Eye (tissue), 1 donor: ENCODE measurements around the gene TSPAN2.

Source experiments
- DNase-seq: peaks from one replicate; pipeline ENCODE4 v3.0.0-alpha.2; 2015

TSPAN2 gene

DNA sequence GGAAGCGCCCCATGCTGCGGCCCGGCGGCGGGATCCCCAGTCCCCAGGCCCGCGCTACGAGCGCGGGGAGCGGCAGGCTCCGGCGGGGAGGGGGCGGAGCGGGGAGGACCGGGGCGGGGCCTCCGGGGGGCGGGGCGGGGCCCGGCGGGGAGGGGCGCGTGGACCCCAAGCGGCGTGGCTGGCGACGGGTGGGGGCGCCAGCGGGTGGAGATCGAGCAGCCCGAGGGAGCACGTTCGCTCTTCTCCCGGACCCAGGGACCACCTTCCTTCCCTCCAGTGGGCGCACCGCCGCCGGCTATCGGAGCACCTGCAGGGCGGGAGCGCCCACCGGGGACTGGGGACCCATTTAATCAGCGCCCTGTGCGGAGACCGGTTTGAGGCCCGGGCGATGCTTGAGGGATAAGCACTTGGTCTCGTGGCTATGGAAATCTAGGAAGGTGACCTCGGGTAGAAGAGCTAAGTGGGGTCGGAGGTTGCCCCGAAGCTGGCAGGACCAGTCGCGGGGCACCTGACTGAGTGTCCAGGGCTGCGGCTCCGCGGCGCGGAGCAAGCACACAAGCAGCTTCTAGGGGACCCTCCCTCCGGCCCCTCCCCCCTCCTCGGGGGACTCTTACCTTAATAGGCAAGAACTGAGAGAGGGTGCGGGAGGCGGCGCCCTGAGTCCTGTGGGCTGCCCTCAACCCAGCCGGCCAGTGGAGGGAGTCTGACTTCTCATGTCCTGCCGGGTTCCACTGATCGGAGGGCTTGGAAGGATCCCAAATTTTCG lies at the start of gene TSPAN2:
Gene TSPAN2, minus strand, starts transcription at position 84 of the 766 bp plus-strand sequence. Its CDS starts 71 bp downstream, at position 13.
- DNase-seq: peak; percentile 76

DNA sequence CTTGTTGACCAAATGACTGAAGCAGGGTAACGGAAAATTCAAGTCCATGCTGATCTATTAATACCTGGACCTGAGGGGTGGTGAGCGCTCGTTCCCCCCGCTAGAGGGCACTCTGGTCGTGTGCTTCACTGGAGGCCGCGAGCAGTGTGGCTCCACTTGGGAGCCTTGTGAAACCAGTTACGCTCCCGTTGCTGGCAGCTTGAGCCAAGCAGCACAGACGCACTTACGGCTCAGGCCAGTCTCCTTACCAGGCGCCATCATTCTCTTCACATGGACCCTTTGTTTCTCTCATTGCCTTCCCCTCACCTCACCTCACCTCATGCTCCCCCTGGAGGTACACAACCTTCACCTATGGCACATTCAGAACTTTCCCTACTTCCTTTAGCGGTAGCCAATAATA lies 49.7 kb upstream of the TSPAN2 start:
- peak; percentile 95 for DNase-seq

DNA sequence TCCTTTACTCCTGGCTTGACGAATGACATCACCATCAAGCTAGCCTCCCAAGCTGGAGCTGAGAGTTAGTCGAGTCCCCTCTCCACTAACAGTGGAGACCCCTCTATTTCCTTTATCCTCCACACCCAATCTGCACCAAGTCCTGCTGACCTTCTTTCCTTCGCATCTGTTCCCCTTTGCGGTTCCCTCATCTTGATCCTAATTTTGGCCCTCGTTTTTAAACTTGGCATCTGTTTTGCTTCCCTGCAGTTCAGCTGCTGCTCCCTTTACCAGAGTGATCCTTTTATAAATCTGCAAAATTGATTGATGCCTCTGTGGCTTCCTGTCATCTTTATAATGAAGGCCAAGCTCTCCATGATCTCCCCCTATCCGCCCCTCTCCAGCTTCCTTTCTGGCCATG lies 49.0 kb upstream of the TSPAN2 start:
- no peak for DNase-seq

DNA sequence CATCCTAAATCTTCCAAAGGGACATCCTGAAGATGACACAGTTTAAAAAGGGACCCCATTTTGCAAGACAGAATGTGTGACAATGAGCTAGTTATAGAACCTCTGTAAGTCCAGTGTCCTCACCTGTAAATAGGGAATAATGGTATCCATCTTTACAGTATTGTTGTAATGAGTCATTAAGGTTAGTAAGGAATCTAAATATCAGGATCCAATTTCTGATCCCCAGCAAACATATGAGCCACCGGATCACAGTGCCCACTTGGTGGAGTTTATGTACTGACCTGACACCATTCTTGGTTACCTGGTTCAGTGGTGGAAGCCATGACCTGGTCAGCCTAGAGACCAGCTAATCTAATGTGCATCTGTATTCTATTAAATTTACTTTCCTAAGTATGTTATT lies 47.9 kb upstream of the TSPAN2 start:
- DNase-seq: no peak

DNA sequence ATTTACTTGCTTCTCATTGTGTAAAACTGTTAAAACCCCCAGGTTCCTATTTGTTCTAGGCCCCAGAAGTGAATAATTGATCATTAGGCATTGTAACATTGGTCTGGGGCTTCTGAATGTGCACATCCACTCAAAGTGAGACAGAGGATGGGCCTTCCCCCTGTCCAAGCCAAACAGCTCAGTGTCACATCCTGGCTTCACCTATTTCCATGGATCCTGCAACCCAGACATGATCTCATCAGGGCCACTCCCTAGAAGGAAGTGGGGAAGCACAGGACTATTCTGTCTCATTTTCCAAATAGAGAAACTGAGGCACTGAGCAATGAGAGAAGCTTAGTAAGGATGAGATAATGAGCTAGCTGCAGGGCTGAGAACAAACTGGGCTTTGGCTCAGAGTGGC lies 47.4 kb upstream of the TSPAN2 start:
- DNase-seq: no peak

DNA sequence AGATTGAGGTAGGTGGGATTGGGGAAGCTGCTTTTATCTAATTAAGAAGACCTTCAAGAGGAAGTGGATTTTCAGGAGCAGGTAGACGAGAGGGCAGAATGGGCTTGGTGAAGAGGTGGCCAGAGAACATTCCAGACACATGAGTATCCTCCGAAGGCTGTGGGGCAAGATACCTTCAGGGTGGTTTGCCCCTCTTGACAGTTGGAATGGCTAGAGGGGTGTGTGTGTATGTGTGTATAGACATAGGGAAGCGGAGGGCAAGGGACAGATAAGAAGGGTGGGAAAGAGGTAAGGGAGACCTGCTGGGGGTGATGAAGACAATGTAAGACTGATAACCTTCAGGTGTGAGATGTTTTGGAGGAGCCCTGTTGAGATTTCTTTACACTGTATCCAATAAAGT lies 46.8 kb upstream of the TSPAN2 start:
- no peak for DNase-seq

DNA sequence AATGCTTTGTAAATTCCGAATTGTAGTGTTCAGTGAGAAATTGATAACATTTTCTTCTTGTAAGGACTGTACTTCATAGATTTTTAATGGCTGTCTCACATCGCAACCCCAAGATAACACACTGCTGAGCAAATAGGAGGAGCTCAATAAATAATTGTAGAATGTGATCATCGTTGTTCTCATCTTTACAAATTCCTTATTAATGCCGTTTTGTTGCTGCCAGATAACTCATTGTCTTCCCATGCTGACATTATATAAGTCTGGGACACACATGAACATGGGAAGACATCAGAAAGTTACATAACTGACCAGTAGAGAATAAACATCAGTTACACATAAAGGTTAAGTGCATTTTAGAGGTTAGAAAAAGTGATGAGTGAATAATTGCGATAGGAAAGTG lies 46.4 kb upstream of the TSPAN2 start:
- no peak for DNase-seq

DNA sequence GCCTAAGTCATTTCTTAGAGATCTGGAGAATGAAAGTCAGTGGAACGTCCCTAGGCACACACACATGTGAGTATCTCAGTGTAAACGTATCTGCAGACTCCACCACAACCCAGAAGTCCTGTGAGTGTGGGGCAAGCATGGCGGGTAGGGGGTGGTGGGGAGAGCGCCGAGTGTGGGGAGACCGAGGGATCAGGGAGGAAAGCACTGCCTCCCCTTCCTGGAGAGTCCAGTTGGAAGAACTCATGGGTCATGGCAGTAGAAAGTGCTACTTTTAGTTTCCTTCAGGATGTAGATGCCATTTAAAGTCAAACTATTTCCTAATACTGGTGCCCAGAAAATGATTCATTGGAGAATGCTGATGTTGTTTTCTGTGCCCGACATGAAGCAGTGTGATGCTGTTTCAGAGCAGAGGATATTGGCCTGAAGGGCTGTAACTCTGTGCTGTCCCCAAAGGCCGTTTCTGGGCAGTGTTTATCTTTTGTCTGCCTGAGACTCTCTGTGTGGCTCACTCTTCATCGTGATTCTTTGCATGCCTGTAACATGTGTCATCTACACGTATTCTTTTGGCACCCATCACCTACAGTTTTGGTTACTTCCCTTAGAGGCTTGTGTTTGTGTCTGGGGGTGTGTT lies 45.7 kb upstream of the TSPAN2 start:
- no peak for DNase-seq

DNA sequence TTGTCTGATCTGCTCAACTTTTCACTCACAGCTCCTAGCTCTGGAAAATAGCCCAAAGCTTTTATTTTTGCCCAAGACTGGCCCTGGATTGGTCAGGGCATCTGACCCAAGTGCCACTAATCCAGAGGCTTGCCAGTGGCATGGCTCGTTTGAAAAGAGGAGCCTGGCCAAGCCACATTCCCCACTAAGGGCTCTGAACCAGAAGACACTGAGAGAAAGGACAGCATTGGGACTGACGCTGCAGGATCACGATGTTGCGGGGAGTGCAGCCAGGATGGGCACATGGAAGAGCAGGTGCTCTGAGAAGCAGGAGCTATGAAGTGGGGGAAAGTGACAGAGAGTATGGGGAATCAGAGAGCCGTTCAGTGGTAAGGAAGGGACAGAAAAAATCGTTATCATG lies 44.9 kb upstream of the TSPAN2 start:
- DNase-seq: no peak

DNA sequence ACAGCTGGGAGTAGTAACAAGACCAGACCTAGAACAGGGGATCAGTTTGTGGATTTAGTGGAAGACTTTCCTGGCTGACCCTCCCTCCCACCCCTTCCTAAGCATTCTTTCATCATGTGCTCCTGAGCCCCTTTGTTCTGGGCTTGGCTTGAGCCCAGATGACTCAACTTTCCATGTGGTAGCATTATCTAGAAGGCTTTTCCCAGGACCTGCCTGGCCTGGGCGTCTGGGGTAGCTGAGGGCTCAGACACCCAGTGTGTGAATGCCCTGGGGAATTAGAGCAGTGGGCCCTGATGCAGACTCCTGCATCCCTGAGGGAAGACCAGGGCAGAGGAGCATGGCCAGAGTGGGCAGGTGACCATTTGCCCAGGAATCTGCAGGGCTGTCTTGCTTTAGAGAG lies 44.1 kb upstream of the TSPAN2 start:
- DNase-seq: no peak

DNA sequence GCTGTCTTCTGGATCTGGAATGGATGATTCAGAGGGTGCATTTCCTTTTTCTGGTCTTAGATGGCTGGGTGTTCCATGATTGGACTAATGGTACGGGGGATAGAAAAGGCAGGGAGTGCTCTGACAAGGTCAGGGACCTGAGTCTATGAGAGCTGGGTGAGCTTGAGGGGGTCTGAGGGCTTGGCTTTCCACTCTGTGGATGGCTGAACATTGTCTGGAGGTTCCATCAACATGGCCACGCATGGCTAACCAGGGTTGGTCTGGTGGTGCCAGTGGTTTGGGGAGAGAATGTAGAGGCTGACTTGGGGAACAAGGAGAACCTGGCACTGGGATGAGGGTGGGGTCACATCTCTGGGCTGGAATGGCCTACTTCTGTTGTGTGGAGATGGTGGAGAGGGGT lies 41.5 kb upstream of the TSPAN2 start:
- DNase-seq: no peak

DNA sequence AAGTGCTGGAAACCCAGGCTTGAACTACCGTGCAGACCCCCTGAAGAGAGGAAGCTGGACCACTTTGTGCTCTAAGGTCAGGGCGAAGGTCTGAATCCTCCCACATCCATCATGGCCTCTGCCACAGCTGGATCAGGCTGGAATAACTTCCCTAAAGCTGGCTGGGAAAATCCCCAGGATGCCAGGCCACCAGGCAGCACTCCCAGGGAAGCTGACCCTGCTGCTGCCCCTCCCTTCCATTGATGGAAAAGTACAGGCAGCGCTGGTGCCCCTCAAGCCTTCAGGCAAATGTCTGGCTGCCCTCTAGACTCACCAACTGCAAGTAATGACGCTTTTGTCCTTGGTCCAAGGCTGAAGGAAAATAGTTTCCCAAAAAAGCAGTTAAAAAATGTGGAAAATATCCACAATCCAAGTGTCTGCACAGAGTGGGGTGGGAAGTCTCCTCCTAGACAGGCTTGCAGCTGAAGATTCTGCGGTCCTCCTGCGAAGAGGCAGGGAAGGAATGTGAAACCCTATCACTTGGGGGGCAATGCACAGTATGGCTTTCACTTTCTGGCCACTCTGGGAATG lies 39.9 kb upstream of the TSPAN2 start:
- no peak for DNase-seq

DNA sequence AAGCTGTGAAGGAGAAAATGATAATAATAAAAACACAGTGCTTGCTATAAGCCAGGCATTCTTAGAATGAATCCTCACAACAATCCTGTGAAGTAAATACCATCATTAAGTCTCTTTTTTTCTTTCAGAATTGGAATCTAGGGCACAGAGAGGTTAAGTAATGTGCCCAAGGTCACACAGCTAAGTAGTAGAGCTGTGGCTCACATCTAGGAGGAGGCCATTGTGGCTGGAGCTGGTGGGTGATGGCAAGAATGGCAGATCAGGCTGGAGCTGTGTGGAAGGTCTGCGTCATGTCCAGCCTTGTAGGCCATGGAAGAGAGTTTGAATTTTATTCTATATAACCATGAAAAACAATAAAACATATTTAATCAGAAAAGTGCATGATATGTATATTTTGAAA lies 38.2 kb upstream of the TSPAN2 start:
- DNase-seq: no peak

DNA sequence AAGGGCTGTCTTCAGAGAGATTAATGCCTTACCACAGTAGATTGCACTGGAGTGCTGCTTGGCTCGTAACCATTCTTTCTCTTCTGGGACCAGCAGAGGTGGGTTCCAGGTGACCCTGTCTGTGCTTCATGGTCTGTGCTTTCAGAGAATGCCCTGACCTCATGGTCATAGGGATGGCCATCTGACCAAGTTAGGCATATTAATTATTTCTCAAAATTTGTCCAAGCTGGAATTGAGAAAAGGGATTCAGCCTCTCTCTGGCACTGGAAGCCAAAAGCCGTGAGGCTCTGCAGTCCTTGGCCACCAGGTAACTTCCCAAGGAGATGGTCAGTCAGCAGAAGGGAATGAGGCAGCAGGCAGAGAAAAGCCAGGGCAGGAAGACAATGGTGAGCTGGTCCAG lies 37.2 kb upstream of the TSPAN2 start:
- DNase-seq: no peak

DNA sequence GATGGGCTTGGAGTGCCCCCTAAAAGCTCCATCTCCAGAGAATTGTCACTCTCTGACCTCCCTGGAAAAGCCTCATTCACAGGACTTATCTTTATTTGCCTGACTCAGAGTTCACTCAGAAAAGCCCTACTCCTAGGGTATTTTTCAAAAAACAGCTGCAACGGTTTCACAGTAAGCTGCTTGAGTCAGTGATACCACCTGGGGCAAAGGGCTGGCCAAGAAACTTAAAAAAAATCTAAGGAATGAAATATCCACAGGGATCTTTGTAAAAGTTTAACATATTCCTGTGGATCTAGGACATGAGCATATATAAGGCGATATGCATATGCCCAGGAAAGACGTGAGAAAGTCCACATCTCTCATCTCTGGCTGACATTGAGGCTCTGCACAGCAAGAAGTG lies 33.8 kb upstream of the TSPAN2 start:
- no peak for DNase-seq

DNA sequence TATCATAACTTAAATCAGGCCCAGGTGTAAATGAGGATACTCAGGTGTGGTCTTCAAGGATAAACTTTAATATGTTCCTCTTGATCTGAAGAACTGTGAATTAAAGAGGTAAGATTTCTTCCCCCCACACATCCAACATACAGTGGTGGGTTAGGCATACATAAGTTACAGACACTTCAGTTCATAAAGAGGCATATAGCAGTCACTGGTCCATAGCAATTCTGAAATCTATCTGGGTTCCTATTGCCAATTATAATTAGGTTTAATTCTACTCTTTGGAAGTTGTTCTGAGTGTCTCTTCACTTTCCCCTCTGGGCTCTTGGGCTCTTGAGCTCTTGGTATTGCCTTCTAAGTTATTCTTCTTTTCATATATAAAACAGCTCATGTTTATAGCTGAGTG lies 32.5 kb upstream of the TSPAN2 start:
- DNase-seq: no peak

DNA sequence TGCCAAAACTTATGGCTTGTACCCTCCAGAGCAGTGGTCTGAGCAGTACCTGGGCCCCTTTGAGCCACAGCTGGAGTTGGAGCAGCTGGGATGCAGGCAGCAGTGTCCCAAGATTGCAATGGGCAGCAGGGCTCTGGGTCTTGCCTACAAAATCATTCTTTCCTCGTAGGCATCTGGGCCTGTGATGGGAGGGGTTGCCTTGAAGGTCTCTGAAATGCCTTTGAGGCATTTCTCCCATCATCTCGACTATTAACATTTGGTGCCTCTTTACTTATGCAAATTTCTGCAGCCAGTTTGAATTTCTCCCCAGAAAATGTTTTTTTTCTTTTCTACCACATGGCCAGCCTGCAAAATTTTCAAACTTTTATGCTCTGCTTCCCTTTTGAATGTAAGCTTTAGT lies 31.0 kb upstream of the TSPAN2 start:
- no peak for DNase-seq

DNA sequence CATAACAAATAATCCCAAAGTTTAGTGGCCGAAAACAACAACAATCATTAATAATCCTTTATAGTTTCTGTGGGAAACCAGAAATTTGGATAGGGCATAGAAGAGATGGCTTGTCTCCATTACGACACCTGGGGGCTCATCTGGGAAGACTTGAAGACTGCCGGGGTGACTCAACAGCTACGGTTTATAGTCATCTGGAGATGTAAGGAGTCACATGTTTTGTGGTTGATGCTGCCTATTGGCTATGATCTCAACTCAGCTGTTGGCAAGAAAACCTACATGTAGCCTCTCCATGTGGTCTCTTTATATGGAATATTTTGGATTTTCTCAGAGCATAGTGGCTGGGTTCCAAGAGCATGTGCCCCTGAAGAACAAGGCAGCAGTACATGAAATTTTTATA lies 29.3 kb upstream of the TSPAN2 start:
- DNase-seq: no peak

DNA sequence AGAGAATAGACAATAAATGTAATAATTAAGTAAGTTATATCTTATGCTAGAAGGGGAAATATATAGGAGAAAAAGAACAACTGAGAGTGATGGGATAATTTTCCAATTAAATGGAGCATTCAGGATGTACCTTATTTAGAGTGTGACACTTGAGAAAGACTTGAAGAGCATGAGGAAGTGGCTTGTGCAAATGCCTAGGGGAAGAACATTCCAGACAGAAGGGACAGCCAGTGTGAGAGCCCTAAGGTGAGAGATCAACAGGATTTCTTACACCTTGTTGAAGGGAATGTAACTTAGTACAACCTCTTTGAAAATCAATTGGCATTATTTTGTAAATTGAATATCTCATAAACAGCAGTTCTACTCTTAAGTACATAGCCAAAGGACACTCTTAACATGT lies 28.8 kb upstream of the TSPAN2 start:
- no peak for DNase-seq

DNA sequence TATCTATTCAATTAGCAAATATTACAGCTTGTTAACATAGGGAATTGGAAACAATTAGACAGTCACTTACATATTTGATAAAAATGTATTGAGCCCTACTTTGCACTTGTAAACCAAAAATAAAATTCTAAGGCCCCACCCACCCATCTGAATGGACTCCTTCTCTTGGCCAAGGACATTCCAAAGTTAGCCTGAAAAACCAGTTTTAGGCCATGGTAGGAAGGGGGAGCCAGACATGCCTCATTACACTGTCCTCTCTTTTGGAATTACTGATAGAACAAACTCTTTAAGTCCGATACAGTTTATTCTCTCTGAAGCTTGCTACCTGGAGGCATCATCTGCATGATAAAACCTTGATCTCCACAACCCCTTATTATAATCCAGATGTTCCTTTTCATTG lies 28.0 kb upstream of the TSPAN2 start:
- DNase-seq: no peak

DNA sequence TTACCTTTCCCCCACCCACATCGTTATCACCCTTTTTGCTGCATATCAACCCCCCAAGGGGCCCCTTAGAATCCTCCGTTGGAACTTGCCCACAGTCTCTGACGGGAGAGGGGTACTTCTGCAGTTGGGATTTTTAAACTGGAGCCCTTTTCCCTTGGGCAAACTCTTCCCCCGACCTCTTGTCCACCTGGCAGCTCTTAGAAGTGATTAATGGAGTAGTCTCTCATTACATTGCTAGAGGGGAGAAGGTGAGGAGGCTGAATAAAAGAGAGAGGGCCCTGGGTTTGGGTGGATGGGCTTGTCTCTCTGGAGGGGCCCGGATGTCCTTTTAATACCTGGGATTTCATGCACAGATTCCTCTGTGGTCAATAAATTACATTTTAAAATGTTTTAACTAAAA lies 27.2 kb upstream of the TSPAN2 start:
- no peak for DNase-seq

DNA sequence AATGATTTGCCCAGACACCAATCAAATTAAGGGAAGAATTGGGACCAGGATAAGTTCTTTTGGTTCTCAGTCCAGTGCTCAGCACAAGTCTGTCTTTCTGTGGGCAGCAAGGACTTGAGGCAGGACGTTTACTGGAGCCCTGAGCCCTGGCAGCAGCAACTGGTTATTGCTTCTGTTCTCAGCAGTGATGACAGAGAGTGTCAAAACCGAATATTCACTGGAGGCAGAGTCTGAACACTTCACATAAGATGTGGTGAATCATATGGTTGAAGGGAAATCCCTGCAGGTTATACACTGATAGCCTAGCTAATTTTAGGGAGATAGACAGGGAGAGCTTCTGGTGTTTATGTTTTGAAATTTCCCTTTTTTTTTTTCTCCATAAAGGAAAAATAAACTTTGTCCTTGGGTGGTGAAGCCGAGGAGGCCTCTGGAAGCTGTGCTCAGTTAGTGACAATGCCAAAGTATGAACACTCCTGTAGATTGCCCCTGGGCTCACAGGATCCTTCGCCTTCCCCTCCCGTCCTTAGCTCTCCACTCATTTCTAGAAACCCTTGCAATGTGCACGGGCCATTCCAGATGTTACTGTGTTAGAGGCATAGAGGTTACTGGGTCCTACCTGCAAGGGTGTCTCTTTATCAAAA lies 26.3 kb upstream of the TSPAN2 start:
- DNase-seq: no peak

DNA sequence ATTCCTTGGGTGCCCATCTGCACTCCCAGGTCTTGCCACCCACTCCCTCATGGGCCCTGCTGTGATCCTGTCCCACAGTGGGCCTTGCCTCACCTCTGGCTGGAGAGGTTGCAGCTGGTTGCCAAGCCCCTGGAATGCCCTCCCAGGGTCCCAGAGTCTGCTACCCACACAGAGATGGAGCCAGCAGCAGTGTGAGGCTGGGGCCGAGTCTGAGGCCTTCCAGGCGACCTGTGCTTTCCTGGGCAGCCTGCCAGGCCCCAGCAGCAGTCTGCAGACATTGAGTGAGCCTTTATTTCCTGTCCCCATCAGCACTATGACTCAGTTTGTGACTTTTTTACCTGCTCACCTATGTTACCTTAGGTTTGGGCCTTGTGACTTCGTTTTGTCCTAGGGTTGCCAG lies 25.0 kb upstream of the TSPAN2 start:
- DNase-seq: no peak

DNA sequence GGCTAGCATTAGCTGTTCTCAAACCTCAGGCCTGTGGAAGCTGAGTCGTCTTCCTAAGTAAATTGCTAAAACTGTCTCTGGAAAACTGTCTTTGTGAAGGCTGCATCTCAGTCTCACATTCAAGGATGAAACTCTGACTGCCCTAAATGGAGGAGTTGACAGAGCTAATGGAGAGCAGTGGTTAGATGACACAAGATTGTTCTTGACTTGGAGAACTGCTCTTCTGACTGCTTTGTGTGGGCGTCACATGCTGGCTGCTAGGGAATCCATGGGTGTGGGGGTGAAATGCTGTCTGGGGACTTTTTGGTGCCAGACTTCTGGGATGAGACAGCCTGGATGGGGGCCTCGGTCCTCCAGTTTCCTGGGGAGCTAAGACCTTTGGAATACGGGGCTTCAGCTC lies 24.5 kb upstream of the TSPAN2 start:
- no peak for DNase-seq
